Right lobe of liver (tissue), 5 donors: ENCODE results near the gene CLN3. TPM values are rescaled to one million over a fixed set of nuclear protein-coding genes. Genes with fewer than 3 reads are reported as not detected.

Source experiments
- total RNA-seq, 6 experiments: library from RNA; depleted of rRNA in 2 of 6; stranded (reverse); fragments of >200 nt in 2 of 6; fragmentation: NEBNext Ultra II Directional in 3 of 6; extraction: Animal tissue kit (Norgen Biotek cat#: 25700) in 3 of 6; gene quantifications; one replicate each; pipeline versions ENCODE4 v1.1.0 to v1.2.4, GENCODE V29; 2016 to 2023
- donor health status: DM: no; HTN: no; CAD: no.
- donor health status: DM: no; HTN: no; CAD: no.
- donor health status: DM: no; HTN: yes; CAD: no.
- donor health status: DM: no; HTN: yes; CAD: no.

CLN3 gene
- total RNA-seq, 6 experiments from 2014 or later = 16.5 to 47.8 (median 30.7) TPM

Other genes with a start within 250 kb of the CLN3 start
- under 1 TPM; 0.04 to 0.12 (median 0.07) TPM for gene SBK1, start 199.5 kb downstream of the CLN3 start, total RNA-seq
- gene NPIPB6, start 128.6 kb downstream of the CLN3 start, total RNA-seq = 1 to 10 TPM in 1 of 6 experiments, under 1 TPM in 3, not detected in 2; 0.47 to 2.4 (median 0.72) TPM
- 100 to 1,000 TPM in 2 of 6 experiments, 10 to 100 TPM in 1, 1 to 10 TPM in 2, under 1 TPM in 1; 0.07 to 146 (median 19.7) TPM for gene EIF3CL, start 88.2 kb downstream of the CLN3 start, total RNA-seq
- gene NPIPB7, start 19.7 kb downstream of the CLN3 start, total RNA-seq = not detected
- gene APOBR, start 2.6 kb upstream of the CLN3 start, total RNA-seq = 1 to 10 TPM in 4 of 6 experiments, under 1 TPM in 2; 0.57 to 2.2 (median 1.5) TPM
- 10 to 100 TPM in 1 of 6 experiments, 1 to 10 TPM in 5; 1.1 to 13.9 (median 3.3) TPM for gene IL27, start 14.8 kb upstream of the CLN3 start, total RNA-seq
- 100 to 1,000 TPM in 2 of 6 experiments, 10 to 100 TPM in 4; 33.4 to 188 (median 80.7) TPM for gene NUPR1, start 46.9 kb upstream of the CLN3 start, total RNA-seq
- 10 to 100 TPM; 14.5 to 17.9 (median 15.4) TPM for gene SGF29, start 61.8 kb upstream of the CLN3 start, total RNA-seq
- gene SULT1A2, start 105.0 kb upstream of the CLN3 start, total RNA-seq = 10 to 100 TPM; 10.1 to 48.3 (median 18.0) TPM
- gene SULT1A1, start 118.0 kb upstream of the CLN3 start, total RNA-seq = 100 to 1,000 TPM; 132 to 335 (median 207) TPM
- gene NPIPB8, start 146.0 kb upstream of the CLN3 start, total RNA-seq = 1 to 10 TPM in 1 of 6 experiments, under 1 TPM in 2, not detected in 3; 0.89 to 2.1 (median 0.93) TPM
- 100 to 1,000 TPM; 145 to 260 (median 203) TPM for gene EIF3C, start 219.4 kb upstream of the CLN3 start, total RNA-seq